Ishikawa (cell line): ENCODE data around the gene PLAAT5.

Experiments
- CEBPB ChIP-seq: IDR thresholded peaks from 2 replicates; pipeline ENCODE4 v1.6.1; 2012
- CREB1 ChIP-seq: IDR thresholded peaks from 2 replicates; pipeline ENCODE4 v1.6.1; 2012; ENCODE audit warnings: low read depth
- EP300 ChIP-seq: IDR thresholded peaks from 2 replicates; pipeline ENCODE4 v1.6.1; 2012; ENCODE audit warnings: borderline replicate concordance
- RAD21 ChIP-seq: IDR thresholded peaks from 2 replicates; pipeline ENCODE4 v1.6.1; 2012; ENCODE audit warnings: low read depth
- TAF1 ChIP-seq: IDR thresholded peaks from 2 replicates; pipeline ENCODE4 v1.6.1; 2012; ENCODE audit warnings: low read depth, mild to moderate bottlenecking
- TCF12 ChIP-seq: IDR thresholded peaks from 2 replicates; pipeline ENCODE4 v1.6.1; 2012; ENCODE audit warnings: low read depth
- YY1 ChIP-seq: IDR thresholded peaks from 2 replicates; pipeline ENCODE4 v1.6.1; 2012; ENCODE audit warnings: low read depth
- TF ChIP-seq, protein P1 (sequence below): IDR thresholded peaks from 2 replicates; pipeline ENCODE4 v1.6.1; 2012; ENCODE audit warnings: low read depth, mild to moderate bottlenecking

DNA sequence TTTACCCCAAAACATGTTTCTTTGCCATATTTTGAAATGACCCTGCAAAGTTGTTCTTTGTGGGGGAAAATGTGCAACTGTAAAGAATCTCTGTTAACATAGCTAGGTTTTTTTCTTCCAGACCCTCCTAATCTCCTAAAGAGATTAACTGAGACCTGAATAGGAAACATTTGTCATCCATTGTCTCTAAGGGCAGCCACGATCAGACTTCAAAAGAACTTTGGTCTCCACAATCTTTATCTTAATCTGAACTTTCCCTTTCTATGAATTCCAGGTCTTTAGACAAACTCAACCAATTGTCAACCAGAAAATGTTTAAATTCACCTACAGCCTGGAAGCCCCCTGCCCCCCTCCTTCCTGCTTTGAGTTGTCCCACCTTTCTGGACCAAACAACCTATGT lies 10.3 kb upstream of the PLAAT5 start:
- TF ChIP-seq TAF1 (no peak), TCF12 (no peak), YY1 (no peak), EP300 (no peak), RAD21 (no peak), CREB1 (no peak), CEBPB (no peak)
- TF ChIP-seq, protein P1, sequence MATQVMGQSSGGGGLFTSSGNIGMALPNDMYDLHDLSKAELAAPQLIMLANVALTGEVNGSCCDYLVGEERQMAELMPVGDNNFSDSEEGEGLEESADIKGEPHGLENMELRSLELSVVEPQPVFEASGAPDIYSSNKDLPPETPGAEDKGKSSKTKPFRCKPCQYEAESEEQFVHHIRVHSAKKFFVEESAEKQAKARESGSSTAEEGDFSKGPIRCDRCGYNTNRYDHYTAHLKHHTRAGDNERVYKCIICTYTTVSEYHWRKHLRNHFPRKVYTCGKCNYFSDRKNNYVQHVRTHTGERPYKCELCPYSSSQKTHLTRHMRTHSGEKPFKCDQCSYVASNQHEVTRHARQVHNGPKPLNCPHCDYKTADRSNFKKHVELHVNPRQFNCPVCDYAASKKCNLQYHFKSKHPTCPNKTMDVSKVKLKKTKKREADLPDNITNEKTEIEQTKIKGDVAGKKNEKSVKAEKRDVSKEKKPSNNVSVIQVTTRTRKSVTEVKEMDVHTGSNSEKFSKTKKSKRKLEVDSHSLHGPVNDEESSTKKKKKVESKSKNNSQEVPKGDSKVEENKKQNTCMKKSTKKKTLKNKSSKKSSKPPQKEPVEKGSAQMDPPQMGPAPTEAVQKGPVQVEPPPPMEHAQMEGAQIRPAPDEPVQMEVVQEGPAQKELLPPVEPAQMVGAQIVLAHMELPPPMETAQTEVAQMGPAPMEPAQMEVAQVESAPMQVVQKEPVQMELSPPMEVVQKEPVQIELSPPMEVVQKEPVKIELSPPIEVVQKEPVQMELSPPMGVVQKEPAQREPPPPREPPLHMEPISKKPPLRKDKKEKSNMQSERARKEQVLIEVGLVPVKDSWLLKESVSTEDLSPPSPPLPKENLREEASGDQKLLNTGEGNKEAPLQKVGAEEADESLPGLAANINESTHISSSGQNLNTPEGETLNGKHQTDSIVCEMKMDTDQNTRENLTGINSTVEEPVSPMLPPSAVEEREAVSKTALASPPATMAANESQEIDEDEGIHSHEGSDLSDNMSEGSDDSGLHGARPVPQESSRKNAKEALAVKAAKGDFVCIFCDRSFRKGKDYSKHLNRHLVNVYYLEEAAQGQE = no peak
